Tibial nerve (tissue), 3 donors: Measurements from ENCODE around the gene SGO2.
"Not testable (repeated sequence)": the region's sequence is repeated elsewhere in the genome, so short reads cannot be mapped to it uniquely, and the experiment has no call there.

Source experiments
- CTCF ChIP-seq, 5 experiments: fragments of 200-600 bp in 3 of 5; fragments of 450-650 bp in 2 of 5; sonication (generic) in 3 of 5; IDR thresholded peaks; one replicate each; pipeline ENCODE4 v1.5.1; 2016 to 2019; ENCODE audit warnings: antibody characterized with exemption in 5 of 5, mild to moderate bottlenecking in 3 of 5, moderate library complexity in 2 of 5
- POLR2A ChIP-seq, 2 donors: fragments of 450-650 bp; IDR thresholded peaks; one replicate each; pipeline ENCODE4 v1.6.1; 2017; ENCODE audit warnings: antibody characterized with exemption in 2 of 2, mild to moderate bottlenecking in 2 of 2, moderate library complexity in 2 of 2

- TF ChIP-seq POLR2A, CTCF (IDR thresholded peaks at IDR 0.05): not testable (repeated sequence)
Observed at GRCh38 chr2:200610217-200610616, 84.2 kb downstream of the SGO2 start.
